Endothelial cell of umbilical vein (primary cell): ENCODE data around the gene AHSP. TPM values are rescaled to one million over a fixed set of nuclear protein-coding genes. Genes with fewer than 3 reads are reported as not detected.

Experiments
- BruUV-seq: library from RNA; stranded (reverse); fragments of 400-500 nt; replicated peaks from 2 replicates; lab custom pipeline; 2021; lab: Mats Ljungman, UMichigan
- CTCF ChIA-PET: fragments of 300-600, 350-600 bp; sonication (Branson Sonifier 250); formaldehyde crosslinking; loops from one replicate; lab custom pipeline; 2021; ENCODE audit warnings: antibody characterized with exemption, inconsistent platforms; lab: Charles Lee
- POLR2A ChIA-PET: fragments of 300-600, 350-600 bp; sonication (Branson Sonifier 250); formaldehyde crosslinking; loops from one replicate; lab custom pipeline; 2021; ENCODE audit warnings: antibody characterized with exemption, inconsistent platforms; lab: Charles Lee
- DNase-seq: peaks from one replicate; pipeline ENCODE4 v3.0.0-alpha.2; 2011; ENCODE audit warnings: low read depth, low spot score
- FAIRE-seq: peaks from 2 replicates; lab custom pipeline; 2011; peaks lifted over from hg19 to GRCh38; lab: Jason Lieb, UNC
- H2AFZ ChIP-seq: 2 replicates; pipeline ENCODE4 v1.6.0; 2012; ENCODE audit warnings: low read depth, low read length, control low read depth, inconsistent platforms
- H3K27ac ChIP-seq: 2 replicates; pipeline ENCODE4 v1.5.1; 2011; ENCODE audit warnings: low read depth, mild to moderate bottlenecking, control low read depth, low read length, moderate library complexity; ENCODE audit not compliant: insufficient read depth
- H3K27me3 ChIP-seq, 2 experiments: 2 replicates each; pipeline versions ENCODE4 v1.6.0 to v1.6.1; 2011; ENCODE audit warnings: low read length in 2 of 2, mixed read lengths in 1 of 2; ENCODE audit not compliant: control insufficient read depth in 2 of 2, insufficient read depth in 2 of 2
- H3K36me3 ChIP-seq, 2 experiments: 2 replicates in 1 of 2; 3 replicates in 1 of 2; pipeline ENCODE4 v1.5.1; 2011; ENCODE audit warnings: low read length in 2 of 2, mild to moderate bottlenecking in 1 of 2, moderate library complexity in 1 of 2; ENCODE audit not compliant: control insufficient read depth in 2 of 2, insufficient read depth in 2 of 2; ENCODE audit errors: extremely low read depth in 1 of 2
- H3K4me1 ChIP-seq: 3 replicates; pipeline ENCODE4 v1.5.1; 2011; ENCODE audit warnings: mild to moderate bottlenecking, low read length; ENCODE audit not compliant: control insufficient read depth, insufficient read depth; ENCODE audit errors: extremely low read depth
- H3K4me2 ChIP-seq: 2 replicates; pipeline ENCODE4 v1.6.1; 2011; ENCODE audit warnings: low read length, control low read depth, mixed read lengths; ENCODE audit not compliant: insufficient read depth
- H3K4me3 ChIP-seq, 3 experiments: fragments of 200-600 bp in 1 of 3; sonication (generic), shearing (Covaris generic) in 1 of 3; replicated peaks in 1 of 3; 2 replicates each; pipeline ENCODE4 v1.5.1; 2011 to 2016; ENCODE audit warnings: control low read depth in 3 of 3, low read length in 3 of 3, mild to moderate bottlenecking in 2 of 3, inconsistent platforms in 1 of 3, low read depth in 1 of 3, moderate library complexity in 1 of 3; ENCODE audit not compliant: insufficient read depth in 1 of 3
- H3K79me2 ChIP-seq: 2 replicates; pipeline ENCODE4 v1.6.0; 2012; ENCODE audit warnings: low read length, inconsistent platforms; ENCODE audit not compliant: control insufficient read depth, insufficient read depth
- H3K9ac ChIP-seq: replicated peaks from 2 replicates; pipeline ENCODE3; 2011; ENCODE audit warnings: low read length, control low read depth; ENCODE audit not compliant: insufficient read depth; ENCODE audit errors: extremely low read depth
- H3K9me1 ChIP-seq: replicated peaks from 3 replicates; pipeline ENCODE4 v1.6.0; 2011; ENCODE audit warnings: mild to moderate bottlenecking, low read length; ENCODE audit not compliant: control insufficient read depth, insufficient read depth; ENCODE audit errors: extremely low read depth
- H3K9me3 ChIP-seq: replicated peaks from 2 replicates; pipeline ENCODE4 v1.5.1; 2012; ENCODE audit warnings: low read length, inconsistent platforms; ENCODE audit not compliant: control insufficient read depth, insufficient read depth
- H4K20me1 ChIP-seq: replicated peaks from 2 replicates; pipeline ENCODE3; 2011; ENCODE audit warnings: mild to moderate bottlenecking, low read length; ENCODE audit not compliant: control insufficient read depth, insufficient read depth; ENCODE audit errors: extremely low read depth
- CTCF ChIP-seq, 2 donors: IDR thresholded peaks; 1 replicate in 1 of 2; 2 replicates in 1 of 2; pipeline ENCODE4 v1.5.1; 2011; ENCODE audit warnings: low read length in 2 of 2, mild to moderate bottlenecking in 2 of 2, moderate library complexity in 2 of 2, control low read depth in 1 of 2, inconsistent platforms in 1 of 2, low read depth in 1 of 2; ENCODE audit not compliant: insufficient read depth in 1 of 2; ENCODE audit errors: extremely low read depth in 1 of 2
- EZH2 ChIP-seq: IDR thresholded peaks from 2 replicates; pipeline ENCODE4 v1.6.1; 2012; ENCODE audit warnings: borderline replicate concordance, low read depth, mild to moderate bottlenecking, moderate library complexity, low read length, inconsistent platforms; ENCODE audit not compliant: severe bottlenecking
- FOS ChIP-seq: IDR thresholded peaks from 2 replicates; pipeline ENCODE4 v1.6.1; 2011; ENCODE audit warnings: mild to moderate bottlenecking, low read length, moderate library complexity, borderline replicate concordance; ENCODE audit not compliant: insufficient read depth
- GATA2 ChIP-seq: IDR thresholded peaks from 2 replicates; pipeline ENCODE4 v1.7.0; 2011; ENCODE audit warnings: low read depth, mild to moderate bottlenecking, moderate library complexity, mixed read lengths, low read length; ENCODE audit not compliant: insufficient read length, insufficient read depth
- JUN ChIP-seq: IDR thresholded peaks from 2 replicates; pipeline ENCODE4 v1.6.1; 2011; ENCODE audit warnings: borderline replicate concordance, low read depth; ENCODE audit not compliant: insufficient read length, insufficient read depth
- MAX ChIP-seq: IDR thresholded peaks from 2 replicates; pipeline ENCODE4 v1.6.1; 2011; ENCODE audit not compliant: insufficient read depth, insufficient read length
- MYC ChIP-seq: IDR thresholded peaks from one replicate; pipeline ENCODE4 v1.6.1; 2011; ENCODE audit warnings: mild to moderate bottlenecking, low read depth, low read length
- POLR2A ChIP-seq: IDR thresholded peaks from 2 replicates; pipeline ENCODE4 v1.6.1; 2012; ENCODE audit warnings: low read depth, mild to moderate bottlenecking, control low read depth, low read length
- POLR2AphosphoS5 ChIP-seq: IDR thresholded peaks from 2 replicates; pipeline ENCODE4 v1.6.1; 2012; ENCODE audit warnings: low read depth, mild to moderate bottlenecking, control low read depth, low read length, moderate library complexity; ENCODE audit not compliant: insufficient read depth
- dilution Hi-C: fragments of 300-500 bp; cut with MboI; formaldehyde crosslinking; loops from one replicate; pipeline ENCODE4 v1.15.0; 2019; ENCODE audit warnings: low sequenced_read_pairs; ENCODE audit not compliant: extremely low pct_ligation_motif_present
- intact Hi-C: fragments of 100-400 bp; cut with micrococcal nuclease; formaldehyde crosslinking; loops from one replicate; pipeline ENCODE4 v1.10.0; 2022
- polyA plus RNA-seq, 4 experiments: library from polyadenylated mRNA; depleted of rRNA in 3 of 4; stranded (reverse) in 3 of 4; unstranded in 1 of 4; fragments of >200 nt; gene quantifications; 2 replicates each; pipeline versions ENCODE4 v1.2.1 to v1.2.3, GENCODE V29; 2011 to 2012; ENCODE audit warnings: missing spikeins in 1 of 4
- total RNA-seq: library from RNA; stranded (reverse); gene quantifications from 2 replicates; pipeline ENCODE4 v1.2.3, GENCODE V29; 2021

The AHSP gene
- total and polyA plus RNA-seq, 2 donors (not counting 3 experiments of a cell fraction or from before 2014, with no cell fraction given) = not detected

DNA sequence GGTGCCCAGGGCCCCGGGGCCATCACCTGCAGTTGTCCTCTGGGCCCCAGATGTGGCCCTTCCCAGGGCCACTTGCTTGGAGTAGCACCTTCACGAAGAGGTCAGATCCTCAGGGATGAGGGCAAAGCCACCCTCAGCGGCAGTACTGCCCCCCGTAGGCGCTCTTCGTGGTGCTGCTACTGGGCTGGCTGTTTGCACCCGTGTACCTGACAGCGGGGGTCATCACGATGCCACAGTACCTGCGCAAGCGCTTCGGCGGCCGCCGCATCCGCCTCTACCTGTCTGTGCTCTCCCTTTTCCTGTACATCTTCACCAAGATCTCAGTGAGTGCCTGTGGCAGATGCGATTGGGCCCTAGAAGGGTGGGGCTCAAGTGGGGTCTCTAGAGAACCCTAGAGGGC lies 42.1 kb upstream of the AHSP start:
- FAIRE-seq = no peak
- intact Hi-C loops = no loop called here
- CTCF ChIA-PET = no interaction called here

More for the DNA sequence above, 42.1 kb upstream of the AHSP start:
- dilution Hi-C loops = no loop called here
- POLR2A ChIA-PET = interaction anchor here (1.3 kb wide), 1 partner anchor 8 kb away, joined by 3 read pairs; no protein-coding TSS in a partner anchor
- H3K27ac ChIP-seq = no peak overlapping the region
- H3K27me3 ChIP-seq = peaks cover 3 to 24% of the 10 kb centered on the region in 2 experiments
- H3K9ac ChIP-seq = no peak overlapping the region
- H2AFZ ChIP-seq = no peak overlapping the region
- no peak overlapping the region for H3K4me3 ChIP-seq
- H3K79me2 ChIP-seq = no peaks in the 10 kb centered on the region
- no peak overlapping the region for H3K4me2 ChIP-seq
- no peaks in the 10 kb centered on the region for H3K9me1 ChIP-seq
- H3K36me3 ChIP-seq = no peaks in the 10 kb centered on the region
- H3K9me3 ChIP-seq = no peaks in the 10 kb centered on the region
- no peaks in the 10 kb centered on the region for H4K20me1 ChIP-seq
- no peak for TF ChIP-seq EZH2
- TF ChIP-seq JUN = no peak
- no peak for TF ChIP-seq POLR2A
- no peak for TF ChIP-seq MYC
- TF ChIP-seq POLR2AphosphoS5 = no peak
- TF ChIP-seq CTCF (IDR thresholded peaks at IDR 0.05; ENCODE audit: extremely low read depth in 1 of 2, insufficient read depth in 1 of 2, low read depth in 1 of 2, low read length in 2 of 2) = no peak
- no peak for TF ChIP-seq FOS
- TF ChIP-seq GATA2 = no peak
- no peak for TF ChIP-seq MAX
- H3K4me1 ChIP-seq = peaks cover 16% of the 10 kb centered on the region
- BruUV-seq = no TSS peak
- DNase-seq = no peak
